GM15510 (cell line): Measurements from ENCODE around the gene ARHGAP22.

Experiments
- POLR2A ChIP-seq: IDR thresholded peaks from 3 replicates; pipeline ENCODE4 v1.6.1; 2011; ENCODE audit warnings: borderline replicate concordance; ENCODE audit not compliant: insufficient read length; ENCODE audit errors: extremely low read depth

ARHGAP22 gene

DNA sequence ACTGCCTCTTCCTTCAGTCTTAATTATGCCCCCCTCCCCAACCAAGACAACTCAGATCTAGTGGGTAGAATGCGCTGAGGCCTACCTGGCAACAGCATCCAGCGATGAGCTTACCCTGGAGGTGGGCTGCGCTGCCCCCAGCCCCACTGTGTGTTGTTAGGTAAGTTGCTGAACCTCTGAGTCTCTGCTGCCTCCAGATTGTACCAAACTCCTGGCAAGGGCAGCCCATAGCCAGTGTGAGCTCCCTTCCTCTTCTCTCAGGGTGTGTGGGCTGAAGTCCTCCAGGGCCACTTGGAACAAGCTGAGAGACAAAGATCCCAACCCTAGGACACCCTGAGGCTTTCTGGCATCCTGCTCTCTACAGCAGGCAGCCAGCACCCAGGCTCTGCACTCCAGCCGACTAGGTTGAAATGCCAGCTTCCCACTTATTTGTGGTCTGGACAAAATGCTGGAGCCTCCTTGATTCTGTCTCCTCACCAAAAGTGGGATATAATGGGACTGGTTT is 135.3 kb downstream of the ARHGAP22 start:
- no peak for TF ChIP-seq POLR2A

DNA sequence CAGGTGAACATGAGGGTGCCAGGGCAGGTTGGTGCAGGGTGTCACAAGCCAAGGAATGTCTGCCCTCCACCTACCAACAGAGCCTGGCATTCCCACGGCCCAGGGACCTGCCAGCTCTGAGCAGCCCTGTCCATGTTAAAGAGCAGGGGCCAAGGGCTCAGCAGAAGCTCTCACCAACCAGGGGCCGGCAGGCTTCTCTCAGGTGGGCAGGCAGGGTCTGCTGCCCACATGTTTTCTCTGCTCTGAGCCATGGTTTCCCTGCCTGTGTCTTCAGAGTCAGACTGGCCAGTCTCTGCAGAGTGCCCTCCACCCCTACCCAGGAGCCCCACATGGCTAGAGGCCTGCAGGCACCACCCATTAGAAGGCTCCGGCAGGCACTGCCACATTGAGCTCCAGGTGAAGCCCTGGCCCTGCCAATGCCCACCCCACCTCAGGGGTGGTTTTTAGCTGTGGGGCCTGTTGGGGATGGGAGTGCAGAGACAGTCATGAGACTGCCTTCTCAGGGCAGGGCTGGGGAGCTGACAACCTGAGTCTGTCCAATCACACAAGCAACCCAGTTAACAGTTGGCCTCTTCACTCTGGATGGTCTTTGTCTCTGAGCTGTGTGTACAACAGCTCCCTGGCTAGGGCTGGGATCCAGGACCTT is 135.9 kb downstream of the ARHGAP22 start:
- no peak for TF ChIP-seq POLR2A

DNA sequence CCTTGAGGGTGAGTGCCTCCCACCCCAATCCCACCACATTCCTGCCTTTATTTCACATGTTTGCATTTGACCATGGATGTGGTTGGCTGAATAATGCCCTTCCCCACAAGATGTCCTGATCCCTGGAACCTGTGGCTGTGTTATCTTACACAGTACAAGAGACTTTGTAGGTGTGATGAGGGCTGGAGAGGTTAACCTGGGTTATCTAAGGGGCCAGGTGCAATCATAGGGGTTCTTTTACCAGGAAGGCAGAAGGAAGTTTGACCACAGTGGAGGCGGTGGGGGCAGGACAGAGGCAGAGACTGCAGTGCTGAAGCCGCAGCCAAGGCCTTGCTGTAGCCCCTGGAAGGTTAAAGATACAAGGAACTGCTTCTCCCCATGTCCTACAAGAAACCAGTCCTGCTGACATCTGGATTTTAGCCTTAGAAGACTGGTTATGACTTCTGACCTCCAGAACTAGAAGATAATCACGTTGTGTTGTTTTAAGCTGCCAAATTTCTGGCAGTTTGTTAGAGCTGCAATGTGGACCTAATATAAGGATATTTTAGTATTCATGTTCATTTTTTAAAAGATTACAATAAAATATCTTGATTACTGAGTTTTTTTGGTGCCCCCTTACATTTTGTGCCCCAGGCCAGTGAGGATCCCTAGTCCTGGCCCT is 136.6 kb downstream of the ARHGAP22 start:
- no peak for TF ChIP-seq POLR2A

DNA sequence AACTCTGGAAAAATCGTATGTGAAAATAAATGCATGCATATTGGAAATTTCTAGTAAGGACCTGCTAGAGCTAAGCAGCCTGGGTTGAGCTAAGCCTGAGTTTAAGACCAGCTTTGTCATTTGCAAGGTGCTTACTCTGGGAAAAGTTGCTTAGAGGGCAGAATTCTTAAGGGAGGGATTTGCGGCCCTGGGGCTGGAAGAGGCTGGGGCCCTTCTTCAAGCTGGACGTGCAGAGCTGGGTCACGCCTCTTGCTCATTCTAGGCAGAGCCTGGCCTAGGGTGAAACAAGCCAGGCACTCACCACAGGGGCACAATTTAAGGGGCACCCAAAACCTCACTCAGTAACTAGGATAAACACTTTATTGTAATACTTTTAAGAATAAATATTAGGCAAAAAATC is 137.2 kb downstream of the ARHGAP22 start:
- no peak for TF ChIP-seq POLR2A

DNA sequence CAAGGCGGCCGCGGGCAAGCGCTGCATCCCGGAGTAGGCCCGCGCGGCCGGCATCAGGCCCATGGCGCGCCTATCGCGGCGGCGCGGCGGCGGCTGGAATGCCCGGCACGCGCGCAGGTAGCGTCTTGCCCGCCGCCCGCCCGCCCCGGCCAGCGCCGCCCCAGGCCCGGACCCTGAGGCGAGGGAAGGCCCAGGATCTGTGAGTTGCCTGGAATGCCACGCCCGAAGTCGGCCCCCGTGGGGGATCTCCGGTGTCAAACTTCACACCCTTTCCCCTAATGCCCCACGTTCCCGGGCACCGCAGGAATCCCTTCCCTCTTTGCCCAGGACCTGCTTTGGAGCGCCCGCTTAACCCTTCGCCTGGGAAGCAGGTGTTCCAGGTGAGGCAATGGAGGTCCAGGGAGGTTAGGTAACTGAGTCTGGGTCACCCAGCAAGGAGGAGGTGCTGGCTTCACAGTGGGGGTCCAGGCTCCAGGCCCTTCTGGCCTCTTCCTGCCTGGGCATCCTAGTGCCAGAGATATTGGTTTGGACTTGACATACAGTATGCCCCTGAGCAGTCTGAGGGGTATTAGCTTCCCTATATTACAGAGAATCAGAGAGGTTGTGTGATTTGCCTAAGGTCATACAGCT is 138.1 kb downstream of the ARHGAP22 start:
- TF ChIP-seq POLR2A, result no peak

DNA sequence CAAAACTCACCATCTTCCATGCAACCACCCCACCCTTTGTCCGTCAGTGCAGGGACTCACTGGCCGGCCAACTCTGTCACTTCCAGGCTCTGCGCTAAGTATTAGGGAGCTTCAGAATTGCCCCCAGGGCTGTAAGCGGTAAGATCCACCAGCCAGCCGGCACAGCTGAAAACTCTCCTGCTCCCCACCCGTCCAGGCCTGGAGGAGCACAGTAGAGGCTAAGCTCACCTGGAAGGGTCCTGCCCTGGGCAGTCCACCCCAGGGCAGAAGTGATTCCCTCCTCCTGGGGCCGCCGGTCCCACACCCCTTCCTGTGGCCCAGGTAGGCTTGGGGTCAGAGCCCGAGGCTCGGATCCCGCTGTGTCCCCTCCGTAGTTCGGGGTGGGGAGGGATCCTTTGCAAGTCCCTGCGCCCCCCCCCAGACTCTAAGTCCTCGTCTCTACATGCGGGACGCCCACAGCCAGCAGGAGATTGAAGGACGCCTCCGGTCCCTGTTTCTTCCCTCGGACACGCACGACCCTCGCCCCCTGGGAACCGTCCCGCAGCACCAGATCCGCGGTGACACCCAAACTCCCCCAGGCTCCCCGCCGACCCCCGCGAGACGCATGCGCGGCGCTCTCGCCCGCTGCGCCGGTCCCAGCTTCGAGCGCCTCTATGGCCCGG is 138.9 kb downstream of the ARHGAP22 start:
- TF ChIP-seq POLR2A, result no peak

DNA sequence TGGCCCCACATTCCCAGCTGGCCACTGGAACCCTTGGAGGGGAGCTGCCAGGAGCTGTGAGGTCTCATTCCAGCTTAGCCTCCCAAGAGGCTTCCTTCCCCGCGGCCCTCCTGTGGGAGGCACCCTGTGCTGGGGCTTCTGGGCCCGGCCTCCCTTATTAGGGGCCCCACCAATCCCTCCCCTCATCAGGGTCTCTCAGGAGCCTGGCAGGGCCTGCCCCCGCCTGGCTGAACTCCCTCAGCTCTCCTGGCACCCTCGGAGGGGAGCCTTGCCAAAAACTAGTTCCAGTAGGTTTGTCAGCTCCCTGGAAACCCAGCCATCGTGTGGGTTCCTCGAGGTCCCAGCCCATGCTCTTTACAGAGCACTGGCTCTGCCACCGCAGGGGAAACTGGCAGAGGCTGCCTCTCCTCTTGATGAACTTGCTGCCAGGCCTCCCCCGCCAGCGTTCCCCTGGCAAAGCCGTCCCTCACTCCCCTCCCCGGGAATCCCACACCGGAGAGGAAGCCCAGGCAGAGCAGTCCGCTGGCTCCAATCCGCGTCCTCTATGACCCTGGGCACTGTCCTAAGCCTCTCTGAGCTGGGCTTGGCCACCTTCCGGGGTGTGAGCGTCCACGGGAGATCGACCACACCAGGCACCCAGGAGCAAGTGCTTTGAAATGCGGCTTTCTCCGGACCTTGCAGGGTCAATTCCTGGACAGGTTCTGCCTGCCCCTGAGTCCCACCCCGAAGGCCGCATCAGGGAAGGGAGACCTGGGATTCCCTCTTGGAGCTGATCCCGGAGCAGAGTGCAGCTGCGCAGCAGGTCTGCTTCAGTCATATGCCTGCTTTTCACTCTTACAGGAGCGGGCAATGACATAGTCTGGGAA is 139.8 kb downstream of the ARHGAP22 start:
- TF ChIP-seq POLR2A, result no peak

DNA sequence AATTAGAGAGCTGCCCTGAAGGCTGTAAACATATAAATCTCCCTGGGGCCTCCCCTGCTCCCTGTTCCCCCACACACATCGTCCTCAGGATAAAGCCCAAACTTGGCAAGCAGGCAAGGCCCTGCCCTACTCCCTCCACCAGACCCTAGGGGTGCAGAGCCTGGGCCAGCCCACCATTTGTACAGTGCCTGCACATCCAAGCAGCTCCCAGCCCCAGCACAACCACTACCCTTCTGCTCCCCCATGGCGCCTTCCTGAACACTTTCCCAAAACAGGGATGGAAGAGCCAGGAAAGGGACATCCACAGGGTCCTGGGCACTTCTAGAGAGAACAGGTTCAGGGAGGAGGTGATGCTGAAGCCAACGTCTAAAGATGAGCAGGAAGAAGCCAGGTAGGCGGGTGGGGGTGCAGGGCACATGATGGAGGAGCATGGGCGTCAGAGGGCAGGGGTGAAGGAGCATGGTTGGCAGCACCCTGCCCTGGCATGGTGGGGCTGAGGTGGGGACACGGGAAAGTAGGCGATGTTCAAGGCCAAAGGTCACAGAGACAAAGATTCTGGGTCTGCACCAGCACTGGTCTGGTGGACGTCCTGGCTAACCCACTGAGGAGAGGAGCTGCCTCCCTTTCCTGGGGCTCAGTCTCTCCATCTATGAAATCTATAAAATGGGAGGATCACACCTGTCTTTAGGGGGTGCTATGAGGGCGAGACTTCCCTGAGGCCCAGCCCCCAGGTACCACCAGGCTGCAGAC is 140.6 kb downstream of the ARHGAP22 start:
- TF ChIP-seq POLR2A, result no peak

DNA sequence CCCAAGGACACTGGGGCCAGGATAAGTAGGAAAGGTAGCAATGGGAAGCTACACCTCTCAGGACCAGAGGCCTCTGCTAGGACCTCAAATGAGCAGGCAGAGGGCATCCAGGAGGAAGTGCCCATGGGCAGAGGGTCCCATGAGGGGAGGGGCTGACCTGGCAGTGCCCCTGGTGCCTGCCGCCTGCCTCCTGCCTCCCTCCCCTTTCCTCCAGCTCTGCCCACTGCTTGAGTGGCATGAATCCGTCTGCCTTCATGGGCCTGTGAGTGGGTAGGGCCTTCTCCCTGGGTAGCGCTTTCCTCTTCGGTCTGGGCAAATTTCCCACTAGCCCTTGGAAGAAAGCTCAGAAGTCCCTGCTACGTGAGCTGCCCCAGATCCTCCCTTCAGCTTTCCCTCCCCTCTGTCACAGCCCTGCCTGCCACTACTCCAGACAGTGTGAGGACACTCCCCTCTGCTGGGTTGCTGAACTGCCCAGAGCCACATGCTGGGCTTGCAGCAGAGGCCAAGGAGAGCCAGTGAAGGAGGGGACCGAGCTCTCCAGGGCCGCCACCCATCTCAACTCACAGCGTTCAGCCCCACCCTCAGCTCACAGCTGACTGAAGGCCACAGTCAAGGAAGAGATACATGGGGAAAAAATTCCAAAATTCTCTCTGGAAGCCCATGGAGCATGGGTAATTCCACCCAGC is 141.4 kb downstream of the ARHGAP22 start:
- no peak for TF ChIP-seq POLR2A

DNA sequence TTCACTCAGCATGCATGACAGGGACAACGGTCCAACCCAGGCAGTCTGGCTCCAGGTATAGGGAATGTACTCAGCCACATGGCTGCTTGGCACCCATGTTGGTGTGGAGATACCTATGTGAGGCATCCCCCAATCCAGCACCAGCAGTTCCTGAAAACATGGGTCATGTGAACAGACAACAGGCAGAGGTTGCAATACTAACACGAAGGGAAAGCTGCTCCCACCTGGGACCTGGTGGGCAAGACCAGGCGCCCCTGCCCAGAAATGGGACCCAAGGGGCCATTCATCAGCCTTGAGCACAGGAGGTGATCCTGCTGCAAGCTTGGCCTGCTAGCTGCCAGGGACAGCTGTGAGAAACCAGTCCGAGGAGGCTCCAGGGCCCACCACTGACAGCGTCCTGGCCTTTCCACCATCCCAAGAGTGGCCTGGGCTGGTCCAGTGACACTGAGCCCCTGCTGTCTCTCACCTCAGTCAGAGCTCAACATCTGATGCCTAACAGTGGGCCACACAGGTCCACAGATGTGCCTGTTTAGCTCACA is 142.3 kb downstream of the ARHGAP22 start:
- no peak for TF ChIP-seq POLR2A

DNA sequence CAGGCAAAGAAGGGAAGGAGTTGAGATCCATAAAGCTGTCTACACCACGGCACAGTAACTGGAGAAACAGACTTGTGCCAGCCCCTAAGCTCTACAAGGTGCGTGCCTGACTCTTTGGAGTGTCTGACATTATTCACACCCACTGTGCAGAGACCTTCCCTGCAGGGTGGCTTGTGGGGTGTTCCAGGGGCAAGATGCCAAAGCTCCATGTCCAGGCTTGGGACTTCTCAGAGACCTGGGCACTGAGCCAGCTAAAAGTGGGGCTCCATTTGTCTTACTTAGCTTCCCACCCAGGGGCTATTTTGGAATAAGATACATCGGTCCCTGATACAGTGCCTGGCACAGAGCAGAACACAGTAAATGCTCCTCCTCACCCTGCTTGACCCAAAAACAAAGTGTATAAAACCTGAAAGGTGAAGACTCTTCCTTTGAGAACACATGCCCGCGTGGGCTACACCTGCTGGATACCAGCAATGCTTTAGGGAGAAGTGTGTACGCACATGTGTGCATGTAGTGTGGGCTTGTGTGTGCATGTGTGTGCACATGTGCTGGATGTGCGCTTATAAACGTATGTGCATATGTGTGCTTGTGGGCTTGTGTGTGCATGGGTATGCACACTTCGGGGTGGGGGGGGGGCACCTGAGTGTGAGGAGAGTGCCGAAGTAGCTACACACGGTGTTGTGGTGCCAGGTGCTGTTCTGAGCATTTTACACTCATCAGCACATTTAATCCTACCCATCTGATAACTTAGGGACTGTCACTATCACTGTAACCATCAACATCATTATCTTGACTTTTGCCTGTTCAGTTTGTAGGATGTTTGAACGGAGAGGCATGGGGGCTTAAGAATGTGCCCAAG is 143.0 kb downstream of the ARHGAP22 start:
- no peak for TF ChIP-seq POLR2A

DNA sequence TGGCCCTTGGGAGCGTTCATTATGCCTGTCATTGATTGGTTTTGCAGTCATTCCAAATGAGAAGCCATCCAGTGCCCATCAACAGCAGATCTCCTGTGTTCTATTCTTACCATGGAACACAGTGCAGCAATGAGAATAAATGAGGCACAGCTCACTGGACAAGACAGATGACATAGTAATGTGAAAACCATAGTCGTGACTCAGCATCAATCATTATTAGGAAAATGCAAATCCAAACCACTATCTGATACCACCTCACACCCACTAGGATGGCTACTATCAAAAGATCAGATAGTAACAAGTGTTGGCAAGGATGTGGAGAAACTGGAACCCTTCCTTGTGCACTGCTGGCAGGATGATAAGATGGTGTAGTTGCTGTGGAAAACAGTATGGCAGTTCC is 144.7 kb downstream of the ARHGAP22 start:
- no peak for TF ChIP-seq POLR2A
